A549 (cell line): ENCODE data around the gene ALPG. TPM values are rescaled to one million over a fixed set of nuclear protein-coding genes. Genes with fewer than 3 reads are reported as not detected.

Experiments
- ATAC-seq, 2 experiments: fragments of 200-7000 bp in 1 of 2; fragments of >200 bp in 1 of 2; cut with Nextera tagmentation in 1 of 2; cut with Tn5 transposase in 1 of 2; 3 replicates each; pipeline versions ENCODE4 v1.8.0 to v1.9.1; 2018 to 2020; ENCODE audit warnings: mild to moderate bottlenecking in 1 of 2, moderate library complexity in 1 of 2
- CTCF ChIA-PET: fragments of 300-600 bp; sonication (Branson Sonifier 250); formaldehyde crosslinking; extraction: SDS; loops from one replicate; lab custom pipeline; 2021; ENCODE audit warnings: antibody characterized with exemption, inconsistent platforms; lab: Yijun Ruan, JAX
- POLR2A ChIA-PET: fragments of 350-600 bp; formaldehyde crosslinking; extraction: SDS; loops from one replicate; lab custom pipeline; 2021; ENCODE audit warnings: antibody characterized with exemption, inconsistent platforms; lab: Yijun Ruan, JAX
- DNase-seq, 2 experiments: peaks; one replicate each; pipeline versions ENCODE4 v3.0.0 to v3.0.0-alpha.2; 2011 to 2016; ENCODE audit warnings: low read depth in 1 of 2, low spot score in 1 of 2
- FAIRE-seq: peaks from 2 replicates; lab custom pipeline; 2011; peaks lifted over from hg19 to GRCh38; lab: Jason Lieb, UNC
- H3K27ac ChIP-seq, 2 experiments: fragments of >200 bp; sonication (Bioruptor Twin); formaldehyde crosslinking; 3 replicates each; pipeline ENCODE4 v1.5.1; 2016 to 2017
- H3K4me1 ChIP-seq: fragments of >200 bp; sonication (Bioruptor Twin); formaldehyde crosslinking; 3 replicates; pipeline ENCODE4 v1.6.1; 2016
- H3K4me2 ChIP-seq: fragments of >200 bp; sonication (Bioruptor Twin); formaldehyde crosslinking; 3 replicates; pipeline ENCODE4 v1.6.1; 2016
- H3K4me3 ChIP-seq: fragments of >200 bp; sonication (Bioruptor Twin); formaldehyde crosslinking; 3 replicates; pipeline ENCODE4 v1.5.1; 2016
- H3K9me3 ChIP-seq: fragments of >200 bp; sonication (Bioruptor Twin); formaldehyde crosslinking; 3 replicates; pipeline ENCODE4 v1.6.1; 2016
- CBX2 ChIP-seq: fragments of 200-600 bp; sonication (generic); IDR thresholded peaks from 2 replicates; pipeline ENCODE4 v1.6.1; 2016; ENCODE audit warnings: low read depth, mild to moderate bottlenecking, borderline replicate concordance
- CBX8 ChIP-seq: fragments of 200-600 bp; sonication (generic); IDR thresholded peaks from 2 replicates; pipeline ENCODE4 v1.6.1; 2016
- CHD2 ChIP-seq: fragments of 150-350 bp; IDR thresholded peaks from 2 replicates; pipeline ENCODE4 v1.6.1; 2014; ENCODE audit warnings: low read length; ENCODE audit not compliant: partially characterized antibody
- EP300 ChIP-seq, 2 experiments: fragments of >200 bp; sonication (Bioruptor Twin); formaldehyde crosslinking; IDR thresholded peaks; 2 replicates in 1 of 2; 3 replicates in 1 of 2; pipeline ENCODE4 v1.6.1; 2016 to 2017
- ESRRA ChIP-seq: fragments of 150-350 bp; IDR thresholded peaks from 2 replicates; pipeline ENCODE4 v1.6.1; 2014; ENCODE audit warnings: mild to moderate bottlenecking, low read length, borderline replicate concordance
- HDAC2 ChIP-seq: fragments of 200-600 bp; sonication (generic); IDR thresholded peaks from 2 replicates; pipeline ENCODE4 v1.6.1; 2016
- HEYL ChIP-seq: fragments of 250-450 bp; sonication (Bioruptor Pico); IDR thresholded peaks from 2 replicates; pipeline ENCODE4 v1.8.0; 2021; ENCODE audit warnings: mild to moderate bottlenecking, moderate library complexity
- HOXA7 ChIP-seq: fragments of 250-450 bp; sonication (Bioruptor Pico); IDR thresholded peaks from 2 replicates; pipeline ENCODE4 v1.5.0; 2020; ENCODE audit warnings: mild to moderate bottlenecking, moderate library complexity
- KDM5A ChIP-seq: fragments of 200-600 bp; sonication (generic); IDR thresholded peaks from 2 replicates; pipeline ENCODE4 v1.6.1; 2016; ENCODE audit warnings: antibody characterized with exemption, mild to moderate bottlenecking
- MAFK ChIP-seq: fragments of 450-650 bp; IDR thresholded peaks from 2 replicates; pipeline ENCODE4 v1.6.1; 2014; ENCODE audit not compliant: partially characterized antibody
- MYC ChIP-seq: IDR thresholded peaks from 2 replicates; pipeline ENCODE4 v1.6.1; 2012; ENCODE audit warnings: mild to moderate bottlenecking, inconsistent platforms, low read length, improper control_type of control experiment, borderline replicate concordance
- NPAS2 ChIP-seq: fragments of 250-450 bp; sonication (Bioruptor Pico); IDR thresholded peaks from 2 replicates; pipeline ENCODE4 v1.8.0; 2022; ENCODE audit warnings: mild to moderate bottlenecking, moderate library complexity, borderline replicate concordance
- NR3C1 ChIP-seq: fragments of >200 bp; sonication (Bioruptor Twin); formaldehyde crosslinking; IDR thresholded peaks from 3 replicates; pipeline ENCODE4 v1.6.1; 2017
- SMC3 ChIP-seq: fragments of >200 bp; sonication (Bioruptor Twin); formaldehyde crosslinking; IDR thresholded peaks from 3 replicates; pipeline ENCODE4 v1.6.1; 2018; ENCODE audit warnings: inconsistent platforms
- WGBS: methylation state at CpG from one replicate; pipeline ENCODE4 v1.1.6; 2017; ENCODE audit errors: missing lambda C conversion rate; 5-methylcytosine and 5-hydroxymethylcytosine counted together
- polyA plus RNA-seq, 4 experiments: library from polyadenylated mRNA; depleted of rRNA in 3 of 4; stranded (reverse); fragments of >200 nt; fragmentation: RNase III in 1 of 4; extraction: RNeasy Plus Mini Kit Qiagen cat#74134 plus additional on column Dnase treatment in 1 of 4; gene quantifications; 2 replicates in 3 of 4; 3 replicates in 1 of 4; pipeline ENCODE4 v1.2.3, GENCODE V29; 2011 to 2017
- TF ChIP-seq, protein P1 (sequence below): IDR thresholded peaks from 2 replicates; pipeline ENCODE4 v1.6.1; 2012
- TF ChIP-seq, protein P2 (sequence below): fragments of 450-650 bp; IDR thresholded peaks from 2 replicates; pipeline ENCODE4 v1.6.1; 2014; ENCODE audit warnings: antibody characterized with exemption
- TF ChIP-seq, protein P3 (sequence below): fragments of 200-600 bp; sonication (generic); IDR thresholded peaks from 2 replicates; pipeline ENCODE4 v1.6.1; 2016; ENCODE audit warnings: antibody characterized with exemption, mild to moderate bottlenecking, moderate library complexity

Gene ALPG
- polyA plus RNA-seq, 2 of the 4 experiments (the other 2 are of a cell fraction) = 0.04 to 0.18 TPM

DNA sequence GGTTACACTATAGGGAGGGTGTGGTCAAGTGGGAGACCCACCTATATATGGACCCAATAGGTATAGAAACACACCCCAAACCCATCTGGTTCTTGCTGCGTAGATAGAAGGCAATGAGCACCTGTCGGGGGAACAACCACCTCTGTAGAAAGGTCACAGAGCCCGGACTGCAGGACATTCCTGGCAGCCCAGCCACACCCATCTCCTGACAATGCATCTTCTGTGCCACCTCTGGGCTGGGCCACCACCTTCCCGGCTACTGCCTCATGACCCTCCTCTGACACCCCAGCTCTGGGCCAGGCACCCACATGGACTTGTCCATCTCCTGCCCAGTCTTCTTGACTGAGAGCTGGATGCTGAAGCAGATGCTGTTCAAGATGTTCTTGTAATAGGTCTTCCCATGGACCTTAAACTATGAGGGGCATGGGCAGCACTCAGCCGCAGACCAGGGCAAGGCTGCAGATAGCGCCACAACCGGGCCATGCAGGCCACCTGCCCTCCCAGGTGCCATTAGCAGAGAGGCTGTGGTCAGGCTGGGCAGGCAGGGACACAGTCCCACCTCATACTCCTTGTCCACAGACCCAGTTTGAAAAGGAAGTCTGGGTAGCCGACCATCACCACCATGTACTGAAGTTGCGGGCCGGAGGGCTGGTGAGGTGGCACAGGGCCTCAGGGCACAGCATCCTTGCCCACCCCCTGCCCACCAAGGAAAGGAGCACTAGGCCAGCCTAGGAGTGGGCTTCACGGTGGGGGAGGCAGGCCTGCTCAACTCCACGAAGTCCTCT, 9.3 kb downstream of the ALPG start:
- 84% methylated on average over 11 of the region's 12 CpGs for WGBS
- TF ChIP-seq, protein P1, sequence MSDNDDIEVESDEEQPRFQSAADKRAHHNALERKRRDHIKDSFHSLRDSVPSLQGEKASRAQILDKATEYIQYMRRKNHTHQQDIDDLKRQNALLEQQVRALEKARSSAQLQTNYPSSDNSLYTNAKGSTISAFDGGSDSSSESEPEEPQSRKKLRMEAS = no peak
- TF ChIP-seq KDM5A = no peak
- TF ChIP-seq, protein P2, sequence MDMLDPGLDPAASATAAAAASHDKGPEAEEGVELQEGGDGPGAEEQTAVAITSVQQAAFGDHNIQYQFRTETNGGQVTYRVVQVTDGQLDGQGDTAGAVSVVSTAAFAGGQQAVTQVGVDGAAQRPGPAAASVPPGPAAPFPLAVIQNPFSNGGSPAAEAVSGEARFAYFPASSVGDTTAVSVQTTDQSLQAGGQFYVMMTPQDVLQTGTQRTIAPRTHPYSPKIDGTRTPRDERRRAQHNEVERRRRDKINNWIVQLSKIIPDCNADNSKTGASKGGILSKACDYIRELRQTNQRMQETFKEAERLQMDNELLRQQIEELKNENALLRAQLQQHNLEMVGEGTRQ = no peak
- TF ChIP-seq MAFK = no peak
- no peak for TF ChIP-seq HDAC2
- no peak for TF ChIP-seq NR3C1
- no peak for TF ChIP-seq NPAS2 (CRISPR knock-in tag)
- TF ChIP-seq CBX2 = no peak
- TF ChIP-seq, protein P3, sequence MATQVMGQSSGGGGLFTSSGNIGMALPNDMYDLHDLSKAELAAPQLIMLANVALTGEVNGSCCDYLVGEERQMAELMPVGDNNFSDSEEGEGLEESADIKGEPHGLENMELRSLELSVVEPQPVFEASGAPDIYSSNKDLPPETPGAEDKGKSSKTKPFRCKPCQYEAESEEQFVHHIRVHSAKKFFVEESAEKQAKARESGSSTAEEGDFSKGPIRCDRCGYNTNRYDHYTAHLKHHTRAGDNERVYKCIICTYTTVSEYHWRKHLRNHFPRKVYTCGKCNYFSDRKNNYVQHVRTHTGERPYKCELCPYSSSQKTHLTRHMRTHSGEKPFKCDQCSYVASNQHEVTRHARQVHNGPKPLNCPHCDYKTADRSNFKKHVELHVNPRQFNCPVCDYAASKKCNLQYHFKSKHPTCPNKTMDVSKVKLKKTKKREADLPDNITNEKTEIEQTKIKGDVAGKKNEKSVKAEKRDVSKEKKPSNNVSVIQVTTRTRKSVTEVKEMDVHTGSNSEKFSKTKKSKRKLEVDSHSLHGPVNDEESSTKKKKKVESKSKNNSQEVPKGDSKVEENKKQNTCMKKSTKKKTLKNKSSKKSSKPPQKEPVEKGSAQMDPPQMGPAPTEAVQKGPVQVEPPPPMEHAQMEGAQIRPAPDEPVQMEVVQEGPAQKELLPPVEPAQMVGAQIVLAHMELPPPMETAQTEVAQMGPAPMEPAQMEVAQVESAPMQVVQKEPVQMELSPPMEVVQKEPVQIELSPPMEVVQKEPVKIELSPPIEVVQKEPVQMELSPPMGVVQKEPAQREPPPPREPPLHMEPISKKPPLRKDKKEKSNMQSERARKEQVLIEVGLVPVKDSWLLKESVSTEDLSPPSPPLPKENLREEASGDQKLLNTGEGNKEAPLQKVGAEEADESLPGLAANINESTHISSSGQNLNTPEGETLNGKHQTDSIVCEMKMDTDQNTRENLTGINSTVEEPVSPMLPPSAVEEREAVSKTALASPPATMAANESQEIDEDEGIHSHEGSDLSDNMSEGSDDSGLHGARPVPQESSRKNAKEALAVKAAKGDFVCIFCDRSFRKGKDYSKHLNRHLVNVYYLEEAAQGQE = no peak
- no peak for TF ChIP-seq ESRRA
- no peak for TF ChIP-seq CBX8
- TF ChIP-seq HEYL (CRISPR knock-in tag) = no peak
- TF ChIP-seq SMC3 = no peak
- no peak for TF ChIP-seq CHD2
- ATAC-seq (no peak), DNase-seq (no peak), FAIRE-seq (no peak)
- no peaks in the 10 kb centered on the region for H3K4me1 ChIP-seq
- no peak overlapping the region for H3K4me2 ChIP-seq
- H3K9me3 ChIP-seq = no peaks in the 10 kb centered on the region
- ChIA-PET CTCF (interaction anchor here (0.9 to 1.8 kb wide), 5 partner anchors 24 to 50 kb away, joined by 3 to 7 read pairs (median 4); no protein-coding TSS in a partner anchor), POLR2A (no interaction called here)
- no peak overlapping the region for H3K27ac ChIP-seq
- no peak overlapping the region for H3K4me3 ChIP-seq

DNA sequence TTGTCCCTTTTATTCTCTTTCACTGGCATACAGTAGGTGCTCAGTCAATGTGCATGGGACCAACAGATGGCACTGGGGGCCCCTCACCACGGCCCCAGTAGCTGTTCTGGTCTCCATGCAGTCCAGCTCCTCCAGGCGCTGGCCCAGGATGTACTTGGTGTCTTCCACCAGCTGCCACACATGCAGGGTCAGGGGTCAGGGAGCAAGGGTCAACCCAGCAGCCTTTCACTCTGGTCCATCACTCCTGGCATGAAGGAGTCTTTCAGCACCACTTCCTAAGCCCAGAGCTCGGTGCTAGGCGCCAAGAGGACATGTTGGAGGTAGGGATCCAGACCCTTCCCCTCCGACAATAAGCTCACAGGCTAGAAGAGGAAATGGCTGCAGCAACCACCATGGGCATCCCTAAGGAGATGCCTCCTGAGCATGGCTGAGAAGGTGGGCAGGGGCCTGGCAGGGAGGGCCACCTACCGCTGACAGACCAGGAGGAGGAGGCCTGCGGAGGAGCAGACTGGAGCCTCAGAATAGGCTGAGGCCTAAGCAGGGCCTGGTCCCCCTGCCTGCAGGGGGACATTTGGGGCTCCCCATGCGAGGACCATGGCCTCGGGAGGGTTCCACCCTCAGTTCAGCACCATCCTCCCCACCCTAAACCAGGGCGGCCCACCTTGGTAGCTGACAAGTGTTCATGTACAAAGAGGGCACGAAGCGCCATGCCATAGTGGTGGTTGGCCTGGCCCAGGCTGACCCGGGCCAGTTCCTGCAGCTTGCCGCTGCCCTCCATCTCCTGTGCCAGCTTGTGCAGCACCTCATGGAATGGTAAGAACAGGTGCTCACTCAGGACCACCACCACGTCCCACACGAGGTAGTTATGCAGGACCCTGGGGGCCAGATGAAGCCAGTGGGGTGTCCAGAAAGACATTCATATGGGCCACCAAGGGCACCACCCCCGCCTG, 10.2 kb downstream of the ALPG start:
- H3K4me1 ChIP-seq = no peaks in the 10 kb centered on the region
- 72% methylated on average over 8 of the region's 17 CpGs for WGBS
- no peaks in the 10 kb centered on the region for H3K9me3 ChIP-seq
- H3K4me2 ChIP-seq = no peak overlapping the region
- no peak overlapping the region for H3K4me3 ChIP-seq
- TF ChIP-seq EP300 (IDR thresholded peaks at IDR 0.05) (no peak), HOXA7 (no peak), MAFK (no peak), MYC (no peak)
- POLR2A ChIA-PET = no interaction called here
- no peak for FAIRE-seq
- H3K27ac ChIP-seq = no peak overlapping the region
- DNase-seq = no peak
- ATAC-seq = no peak
- CTCF ChIA-PET = interaction anchor here (0.9 to 1.8 kb wide), 4 partner anchors 23 to 49 kb away, joined by 4 to 7 read pairs (median 4); no protein-coding TSS in a partner anchor
